Measurements from ENCODE around the gene MESP2.
A peak's percentile ranks its signal among the peaks of the same experiment; 100 is the strongest.

Gene MESP2

GRCh38 chr15:89768071-89768500 lies 8.0 kb upstream of the MESP2 start:
- no peaks in the 10 kb centered on the region for H3K9me2 ChIP-seq (ENCODE audit: low read depth, low read length)
- no peaks in the 10 kb centered on the region for H4K20me1 ChIP-seq (ENCODE audit: insufficient read depth, low read length)
- H3K27ac ChIP-seq (ENCODE audit: low read depth, low read length, poor library complexity, severe bottlenecking), result no peak overlapping the region
- H3K79me2 ChIP-seq (ENCODE audit: insufficient read depth, low read length), result no peaks in the 10 kb centered on the region
- H2AFZ ChIP-seq (ENCODE audit: low read length), result no peak overlapping the region
- TF ChIP-seq CTCF (IDR thresholded peaks at IDR 0.05; ENCODE audit: low read length) (no peak), EZH2 (IDR thresholded peaks at IDR 0.05; ENCODE audit: borderline replicate concordance, low read length) (no peak)
- no peaks in the 10 kb centered on the region for H3F3A ChIP-seq (ENCODE audit: insufficient read depth, low read length)
- no peaks in the 10 kb centered on the region for H3K4me1 ChIP-seq (ENCODE audit: insufficient read depth, low read length, severe bottlenecking)
- no peak overlapping the region for H3K4me2 ChIP-seq (ENCODE audit: low read length)
- H3K36me3 ChIP-seq (ENCODE audit: insufficient read depth, low read length), result no peaks in the 10 kb centered on the region
- no peaks in the 10 kb centered on the region for H3K9me3 ChIP-seq (ENCODE audit: low read length)
- no peak overlapping the region for H3K9ac ChIP-seq (ENCODE audit: low read length)
- H3K27me3 ChIP-seq (ENCODE audit: insufficient read depth, low read length), result peaks cover 8% of the 10 kb centered on the region; the same call in 1 of the 2 replicates
- no peak overlapping the region for H3K4me3 ChIP-seq (ENCODE audit: low read depth, low read length, poor library complexity, severe bottlenecking)

GRCh38 chr15:89769366-89769765 lies 6.8 kb upstream of the MESP2 start:
- H3K27ac ChIP-seq (ENCODE audit: low read depth, low read length, poor library complexity, severe bottlenecking), result no peak overlapping the region

GRCh38 chr15:89770041-89770440 lies 6.1 kb upstream of the MESP2 start:
- H3K27me3 ChIP-seq (ENCODE audit: insufficient read depth, low read length), result peaks cover 8% of the 10 kb centered on the region; the same call in 1 of the 2 replicates
- no peak overlapping the region for H3K27ac ChIP-seq (ENCODE audit: low read depth, low read length, poor library complexity, severe bottlenecking)
- H3K9ac ChIP-seq (ENCODE audit: low read length), result no peak overlapping the region
- no peaks in the 10 kb centered on the region for H3K9me3 ChIP-seq (ENCODE audit: low read length)
- no peak overlapping the region for H3K4me3 ChIP-seq (ENCODE audit: low read depth, low read length, poor library complexity, severe bottlenecking)
- TF ChIP-seq CTCF (IDR thresholded peaks at IDR 0.05; ENCODE audit: low read length), result no peak
- TF ChIP-seq EZH2 (IDR thresholded peaks at IDR 0.05; ENCODE audit: borderline replicate concordance, low read length), result no peak
- no peaks in the 10 kb centered on the region for H3K36me3 ChIP-seq (ENCODE audit: insufficient read depth, low read length)
- no peaks in the 10 kb centered on the region for H3K4me1 ChIP-seq (ENCODE audit: insufficient read depth, low read length, severe bottlenecking)
- H3F3A ChIP-seq (ENCODE audit: insufficient read depth, low read length), result no peaks in the 10 kb centered on the region
- H4K20me1 ChIP-seq (ENCODE audit: insufficient read depth, low read length), result no peaks in the 10 kb centered on the region
- no peaks in the 10 kb centered on the region for H3K79me2 ChIP-seq (ENCODE audit: insufficient read depth, low read length)
- H2AFZ ChIP-seq (ENCODE audit: low read length), result no peak overlapping the region
- no peaks in the 10 kb centered on the region for H3K9me2 ChIP-seq (ENCODE audit: low read depth, low read length)
- no peak overlapping the region for H3K4me2 ChIP-seq (ENCODE audit: low read length)

More at GRCh38 chr15:89769366-89769765, 6.8 kb upstream of the MESP2 start:
- TF ChIP-seq EZH2 (IDR thresholded peaks at IDR 0.05; ENCODE audit: borderline replicate concordance, low read length), result no peak
- peaks cover 8% of the 10 kb centered on the region; the same call in 1 of the 2 replicates for H3K27me3 ChIP-seq (ENCODE audit: insufficient read depth, low read length)
- H3K4me3 ChIP-seq (ENCODE audit: low read depth, low read length, poor library complexity, severe bottlenecking), result no peak overlapping the region
- no peaks in the 10 kb centered on the region for H3K4me1 ChIP-seq (ENCODE audit: insufficient read depth, low read length, severe bottlenecking)
- H3K9ac ChIP-seq (ENCODE audit: low read length), result no peak overlapping the region
- H3K79me2 ChIP-seq (ENCODE audit: insufficient read depth, low read length), result no peaks in the 10 kb centered on the region
- no peaks in the 10 kb centered on the region for H3K9me2 ChIP-seq (ENCODE audit: low read depth, low read length)
- no peak overlapping the region for H2AFZ ChIP-seq (ENCODE audit: low read length)
- no peaks in the 10 kb centered on the region for H3F3A ChIP-seq (ENCODE audit: insufficient read depth, low read length)
- no peaks in the 10 kb centered on the region for H3K9me3 ChIP-seq (ENCODE audit: low read length)
- no peak overlapping the region for H3K4me2 ChIP-seq (ENCODE audit: low read length)
- no peaks in the 10 kb centered on the region for H3K36me3 ChIP-seq (ENCODE audit: insufficient read depth, low read length)
- no peaks in the 10 kb centered on the region for H4K20me1 ChIP-seq (ENCODE audit: insufficient read depth, low read length)

GRCh38 chr15:89772932-89773583 lies 3.1 kb upstream of the MESP2 start:
- no peaks in the 10 kb centered on the region for H3K9me2 ChIP-seq (ENCODE audit: low read depth, low read length)
- H3K4me2 ChIP-seq (ENCODE audit: low read length), result no peak overlapping the region
- no peak overlapping the region for H3K4me3 ChIP-seq (ENCODE audit: low read depth, low read length, poor library complexity, severe bottlenecking)
- H3K27ac ChIP-seq (ENCODE audit: low read depth, low read length, poor library complexity, severe bottlenecking), result no peak overlapping the region
- TF ChIP-seq CTCF (IDR thresholded peaks at IDR 0.05; ENCODE audit: low read length) (peak; percentile 12; the same call in 1 of the 2 replicates), EZH2 (IDR thresholded peaks at IDR 0.05; ENCODE audit: borderline replicate concordance, low read length) (no peak)
- no peaks in the 10 kb centered on the region for H3K79me2 ChIP-seq (ENCODE audit: insufficient read depth, low read length)
- H2AFZ ChIP-seq (ENCODE audit: low read length), result no peak overlapping the region
- H3K4me1 ChIP-seq (ENCODE audit: insufficient read depth, low read length, severe bottlenecking), result no peaks in the 10 kb centered on the region
- H4K20me1 ChIP-seq (ENCODE audit: insufficient read depth, low read length), result no peaks in the 10 kb centered on the region
- no peak overlapping the region for H3K9ac ChIP-seq (ENCODE audit: low read length)
- H3F3A ChIP-seq (ENCODE audit: insufficient read depth, low read length), result no peaks in the 10 kb centered on the region
- no peaks in the 10 kb centered on the region for H3K36me3 ChIP-seq (ENCODE audit: insufficient read depth, low read length)
- peaks cover 8% of the 10 kb centered on the region; the same call in 1 of the 2 replicates for H3K27me3 ChIP-seq (ENCODE audit: insufficient read depth, low read length)
- H3K9me3 ChIP-seq (ENCODE audit: low read length), result no peaks in the 10 kb centered on the region

All from OCI-LY1 (cell line).